ENCODE results near the gene PRAF2.

DNA sequence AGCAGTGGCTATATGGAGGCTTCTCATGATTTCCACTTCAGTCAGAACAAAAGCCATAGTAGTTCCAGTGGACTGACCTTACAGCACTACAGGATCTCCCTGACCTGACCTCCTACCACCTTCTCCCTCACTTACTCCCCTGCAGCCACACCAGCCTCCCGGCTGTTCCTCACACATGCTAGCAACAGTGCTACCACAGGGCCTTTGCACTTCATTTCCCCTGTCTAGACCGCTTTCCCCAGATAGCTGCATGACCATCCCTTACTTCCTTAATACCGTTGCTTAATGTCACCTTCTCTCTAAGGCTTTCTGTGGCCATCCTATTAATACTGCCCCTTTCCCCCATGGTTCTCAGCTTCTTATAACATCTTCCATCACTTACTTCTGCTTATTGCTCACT is 36.6 kb upstream of the PRAF2 start:
- no peak for TF ChIP-seq EZH2 (IDR thresholded peaks at IDR 0.05; ENCODE audit: borderline replicate concordance, low read depth, low read length)
- no peak for TF ChIP-seq NCOR1 (IDR thresholded peaks at IDR 0.05)
- no peak for TF ChIP-seq TEAD2 (tag; IDR thresholded peaks at IDR 0.05)
